Stimulated activated CD8-positive, alpha-beta memory T cell treated with anti-CD3 and anti-CD28 coated beads, Interleukin-15, amount 100 ng/mL, for 1 hour (primary cell): ENCODE results near the gene CXCR5.
A peak's percentile ranks its signal among the peaks of the same experiment; 100 is the strongest.

Source experiments
- DNase-seq: peaks from one replicate; pipeline ENCODE4 v3.0.0-alpha.2; 2020; ENCODE audit warnings: low read depth

CXCR5 gene

GRCh38 chr11:118927554-118928100 is 43.9 kb downstream of the CXCR5 start:
- no peak for DNase-seq

- peak; percentile 90 for DNase-seq
Observed at GRCh38 chr11:118928101-118928869, 44.6 kb downstream of the CXCR5 start.

DNA sequence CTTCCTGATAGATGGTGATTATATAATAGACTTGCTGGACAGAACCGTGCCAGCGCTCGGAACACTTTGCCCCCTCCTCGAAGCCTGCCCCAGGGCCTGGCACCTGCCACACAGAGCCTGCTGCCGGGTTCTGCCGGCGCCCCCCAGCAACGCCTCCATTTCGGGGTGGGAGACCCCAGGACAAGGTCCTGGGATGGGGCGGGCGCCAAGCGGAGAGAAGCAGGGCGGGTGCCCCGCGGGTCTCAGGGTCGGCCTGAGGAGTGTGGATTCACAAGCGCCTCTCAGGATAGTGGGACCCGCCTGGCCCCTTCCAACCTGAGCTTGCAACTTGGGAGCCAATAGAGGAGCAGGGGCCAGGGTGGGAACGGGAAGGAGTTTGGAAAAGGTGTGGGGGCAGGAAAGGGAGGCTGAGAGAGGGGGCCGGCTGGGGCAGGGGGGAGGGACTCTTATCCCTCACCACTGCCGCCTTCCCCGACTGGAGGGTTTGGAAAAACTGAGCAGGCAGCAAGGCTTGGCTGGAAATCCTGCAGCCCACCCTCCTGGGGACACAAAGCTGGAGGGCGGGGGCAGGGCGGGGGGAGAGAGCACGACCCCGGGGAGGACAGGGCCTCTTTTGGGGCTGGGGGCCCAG is 45.3 kb downstream of the CXCR5 start:
- no peak for DNase-seq

DNA sequence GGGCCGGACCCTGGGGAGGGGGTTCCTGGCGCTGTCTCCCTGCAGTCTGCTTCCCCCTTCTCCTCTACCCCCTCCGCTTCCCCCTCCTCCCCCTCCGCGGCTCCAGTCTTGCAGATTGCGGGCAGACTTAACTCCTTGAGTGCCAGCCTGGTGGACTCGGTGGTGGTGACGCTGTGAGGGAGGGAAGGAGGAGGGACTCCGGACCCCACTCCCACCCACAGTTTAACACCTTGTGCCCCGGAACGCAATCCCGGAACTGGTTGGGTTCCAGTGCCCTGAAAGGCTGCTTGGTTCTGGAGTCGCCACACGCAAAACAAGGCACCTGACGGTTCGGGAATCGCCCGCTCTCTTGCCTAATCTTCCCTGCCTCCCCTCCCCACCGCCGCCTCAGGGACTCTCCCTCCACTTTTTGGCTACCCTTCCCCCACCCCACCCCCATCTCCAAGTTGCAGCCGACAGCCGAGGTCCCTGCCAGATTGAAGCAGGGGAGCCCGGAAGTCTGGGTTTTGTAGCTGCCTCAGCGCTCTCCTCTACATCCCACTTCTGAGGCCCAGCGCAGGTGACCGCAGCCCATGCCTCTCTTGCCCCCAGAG is 45.9 kb downstream of the CXCR5 start:
- DNase-seq, result no peak

DNA sequence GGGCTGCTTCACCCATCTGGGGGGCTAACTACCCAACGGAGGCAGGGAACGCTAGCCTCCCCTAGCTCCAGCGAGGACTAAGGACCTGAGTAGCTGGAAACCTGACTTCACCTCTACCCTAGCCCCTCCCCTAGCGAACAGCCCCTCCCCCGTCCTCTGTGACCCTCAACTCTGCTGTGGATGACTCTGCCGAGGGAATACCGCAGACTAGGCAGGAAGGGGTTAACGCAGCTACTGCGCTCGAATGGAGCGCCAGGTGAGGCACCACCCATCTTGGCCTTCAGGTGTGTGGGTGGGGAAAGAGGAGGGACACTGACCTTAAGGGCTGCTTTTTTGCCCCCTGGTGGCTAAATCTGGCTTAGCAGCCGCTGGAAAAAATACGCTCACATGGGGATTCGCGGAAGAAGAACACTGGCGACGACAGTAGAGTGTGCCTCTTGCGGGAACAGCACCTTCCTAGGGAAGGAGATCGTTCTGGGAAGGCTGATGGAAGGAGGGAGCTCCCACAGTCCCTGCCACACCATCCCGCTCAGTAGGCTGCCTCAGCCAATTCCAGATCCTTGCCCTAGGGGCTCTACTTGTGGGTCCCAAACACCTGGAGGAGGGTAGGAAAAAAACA is 46.5 kb downstream of the CXCR5 start:
- DNase-seq, result peak; percentile 81

- no peak for DNase-seq
Observed at GRCh38 chr11:118931571-118931970, 47.9 kb downstream of the CXCR5 start.

GRCh38 chr11:118933486-118933885 is 49.8 kb downstream of the CXCR5 start:
- DNase-seq, result no peak

DNA sequence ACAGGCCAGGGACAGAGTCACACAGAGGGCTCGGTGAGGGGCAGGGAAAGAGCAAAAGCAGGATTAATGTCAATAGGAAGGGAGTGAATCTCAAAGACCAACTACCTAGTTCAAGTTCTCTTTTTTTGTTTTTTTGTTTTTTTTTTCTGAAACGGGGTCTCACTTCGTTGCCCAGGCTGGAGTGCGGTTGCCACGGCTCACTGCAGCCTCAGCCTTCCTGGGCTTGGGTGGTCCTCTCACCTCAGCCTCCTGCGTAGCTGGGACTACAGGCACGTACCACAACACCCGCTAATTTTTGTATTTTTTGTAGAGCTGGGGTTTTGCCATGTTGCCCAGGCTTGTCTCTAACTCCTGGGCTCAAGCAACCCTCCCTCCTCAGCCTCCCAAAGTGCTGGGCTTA is 51.7 kb downstream of the CXCR5 start:
- DNase-seq, result no peak

DNA sequence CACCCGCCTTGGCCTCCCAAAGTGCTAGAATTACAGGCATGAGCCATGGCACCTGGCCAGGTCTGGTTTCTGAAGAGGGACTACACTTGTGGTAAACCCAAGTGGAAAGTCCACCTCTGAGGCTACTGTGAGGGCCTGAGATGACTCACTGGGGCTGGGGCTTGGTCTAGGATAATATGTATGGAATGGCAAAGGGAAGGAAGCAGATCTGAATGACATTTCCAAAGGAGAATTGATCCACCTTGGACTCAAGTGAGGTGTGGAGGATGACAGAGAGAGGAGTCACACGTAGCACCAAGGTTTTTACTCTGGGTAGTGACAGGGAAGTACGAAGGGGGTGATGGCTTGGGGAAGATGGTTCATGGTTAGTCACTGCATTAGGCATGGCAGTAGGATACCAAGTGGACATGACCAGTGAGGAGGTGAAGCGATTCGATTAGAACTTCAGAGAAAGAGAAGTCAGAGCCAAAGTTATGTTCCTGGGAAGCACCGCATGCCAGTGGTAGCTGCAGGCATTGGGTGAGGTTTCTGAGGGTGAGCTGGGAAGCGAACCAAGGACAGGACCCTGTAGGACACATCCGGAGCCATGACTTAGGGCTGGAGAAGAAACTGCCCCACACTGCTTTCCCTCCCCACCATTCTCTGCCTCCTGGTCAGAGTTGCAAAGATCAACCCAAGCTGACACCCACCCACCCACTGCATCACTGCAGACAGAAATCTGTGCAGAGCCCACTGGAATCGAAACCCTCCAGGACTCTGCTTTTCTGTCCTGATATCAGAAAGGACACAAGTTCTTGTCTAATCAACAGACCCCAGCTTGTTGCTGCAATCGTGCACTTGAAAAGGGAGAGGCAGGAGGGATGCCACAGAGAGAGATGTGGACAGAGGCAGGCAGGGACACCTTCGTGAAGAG is 55.1 kb downstream of the CXCR5 start:
- DNase-seq, result no peak

DNA sequence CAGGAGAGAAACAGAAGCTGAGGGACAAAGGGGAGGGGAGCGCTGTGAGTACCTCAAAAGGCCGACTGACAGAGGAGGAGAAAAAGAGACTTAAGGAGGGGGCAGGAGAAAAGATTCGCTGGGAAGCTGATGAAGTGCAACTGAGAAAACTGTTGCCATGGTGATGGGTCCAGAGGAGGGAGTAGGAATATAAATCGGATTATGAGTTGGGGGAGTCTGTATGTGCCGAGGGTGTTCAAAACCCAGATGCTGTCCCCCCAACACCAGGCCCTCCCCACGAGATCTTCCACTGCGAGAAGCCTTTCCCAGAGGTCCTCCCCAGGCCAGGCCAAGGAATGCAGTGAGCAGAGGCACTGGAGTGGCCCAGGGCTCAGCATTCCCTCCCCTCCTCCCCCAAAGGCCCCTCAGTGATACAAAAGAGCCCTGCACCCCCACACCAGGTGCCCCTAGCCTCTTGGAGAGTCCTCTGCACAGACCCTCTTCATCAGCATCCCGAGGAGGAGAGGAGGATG is 55.8 kb downstream of the CXCR5 start:
- no peak for DNase-seq

GRCh38 chr11:118939953-118940598 is 56.4 kb downstream of the CXCR5 start:
- no peak for DNase-seq

DNA sequence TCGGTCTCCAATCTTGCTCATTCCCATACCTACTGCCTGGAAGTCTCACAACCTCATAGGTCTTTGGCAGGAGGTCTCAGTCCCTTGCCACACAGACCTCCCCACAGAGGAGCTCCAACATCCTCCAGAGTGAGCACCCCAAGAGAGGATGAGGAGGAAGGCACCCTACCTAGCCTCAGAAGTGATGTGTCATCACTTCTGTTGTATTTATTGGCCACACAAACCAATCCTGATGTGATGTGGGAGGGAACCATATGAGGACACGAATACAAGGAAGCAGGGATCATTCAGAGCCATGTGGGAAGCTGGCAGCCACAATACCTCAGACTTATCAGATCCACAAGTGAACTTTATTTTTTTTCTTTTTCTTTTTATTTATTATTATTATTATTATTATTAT is 63.4 kb downstream of the CXCR5 start:
- no peak for DNase-seq
